Stimulated activated CD4-positive, alpha-beta T cell treated with anti-CD3 and anti-CD28 coated beads, Interleukin-2, amount 100 ng/mL, for 24 hours (primary cell): ENCODE measurements around the gene FNIP2.
A peak's percentile ranks its signal among the peaks of the same experiment; 100 is the strongest.
"Not testable (repeated sequence)": the region's sequence is repeated elsewhere in the genome, so short reads cannot be mapped to it uniquely, and the experiment has no call there.

Source experiments
- DNase-seq, 2 donors: peaks; one replicate each; pipeline ENCODE4 v3.0.0-alpha.2; 2020

FNIP2 gene

DNA sequence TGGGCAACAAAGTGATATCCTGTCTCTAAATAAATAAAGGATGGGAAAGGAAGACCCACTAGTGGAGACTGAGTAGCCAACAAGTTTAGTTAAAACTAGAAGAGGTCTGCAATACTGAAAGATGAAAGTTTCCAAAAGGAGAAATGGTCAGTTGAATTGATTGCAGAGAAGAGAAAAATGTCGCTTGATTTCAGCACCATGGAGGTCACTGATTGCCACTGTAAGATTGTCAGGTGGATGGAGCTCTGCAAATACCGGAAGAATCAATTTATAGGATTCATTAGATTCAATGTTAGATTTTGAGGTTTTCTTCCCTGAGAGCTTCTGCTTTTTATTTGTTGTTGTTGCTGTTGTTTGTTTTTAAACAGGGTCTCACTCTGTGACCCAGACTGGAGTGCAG lies 5.4 kb upstream of the FNIP2 start:
- no peak for DNase-seq

DNA sequence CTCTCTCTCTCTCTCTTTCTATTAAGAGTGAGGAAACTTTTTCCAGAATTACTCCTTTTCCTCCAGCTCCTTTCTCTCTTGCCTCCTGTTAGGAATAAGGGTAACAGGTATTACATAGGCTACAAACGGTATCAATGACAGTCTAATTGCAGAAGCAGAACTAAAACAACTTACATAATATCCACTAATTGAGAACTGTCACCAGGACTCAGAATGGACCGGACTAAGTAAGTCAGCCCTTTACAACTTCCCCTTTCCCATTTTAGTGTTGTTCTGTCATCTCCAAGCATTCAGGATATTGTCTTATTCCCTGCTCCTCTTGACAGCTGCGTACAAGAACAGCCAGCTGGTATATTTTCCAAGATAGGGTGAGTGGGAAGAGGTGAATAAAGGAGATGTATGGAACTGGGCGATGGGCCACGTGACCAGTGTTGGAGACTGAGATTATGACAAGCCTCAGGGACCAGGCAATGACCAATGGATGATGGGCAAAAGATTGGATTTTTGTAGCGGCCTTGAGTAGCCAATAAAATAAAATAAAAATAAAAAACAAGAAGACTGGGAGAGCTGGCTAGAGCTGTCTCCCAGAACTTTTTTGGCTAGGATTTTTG lies 2.3 kb upstream of the FNIP2 start:
- DNase-seq = no peak

DNA sequence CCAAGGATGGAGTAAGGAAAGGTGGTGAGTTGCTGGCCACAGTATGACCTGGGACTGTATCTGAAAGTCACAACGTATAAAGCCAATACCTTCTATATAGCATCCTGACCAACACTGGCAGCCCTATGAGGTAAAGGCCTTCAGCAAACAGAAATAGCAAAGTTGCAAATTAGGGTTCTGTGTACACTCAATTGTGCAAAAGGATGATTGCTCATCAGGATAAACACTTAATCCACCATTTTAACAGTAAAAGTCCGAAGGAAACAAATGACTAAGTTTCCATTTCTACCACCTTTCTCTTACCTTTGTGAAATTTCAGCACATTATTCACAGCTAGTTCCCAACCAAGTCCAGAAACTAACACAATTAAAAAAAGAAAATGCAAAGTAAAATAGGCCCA lies 1.4 kb upstream of the FNIP2 start:
- no peak for DNase-seq

DNA sequence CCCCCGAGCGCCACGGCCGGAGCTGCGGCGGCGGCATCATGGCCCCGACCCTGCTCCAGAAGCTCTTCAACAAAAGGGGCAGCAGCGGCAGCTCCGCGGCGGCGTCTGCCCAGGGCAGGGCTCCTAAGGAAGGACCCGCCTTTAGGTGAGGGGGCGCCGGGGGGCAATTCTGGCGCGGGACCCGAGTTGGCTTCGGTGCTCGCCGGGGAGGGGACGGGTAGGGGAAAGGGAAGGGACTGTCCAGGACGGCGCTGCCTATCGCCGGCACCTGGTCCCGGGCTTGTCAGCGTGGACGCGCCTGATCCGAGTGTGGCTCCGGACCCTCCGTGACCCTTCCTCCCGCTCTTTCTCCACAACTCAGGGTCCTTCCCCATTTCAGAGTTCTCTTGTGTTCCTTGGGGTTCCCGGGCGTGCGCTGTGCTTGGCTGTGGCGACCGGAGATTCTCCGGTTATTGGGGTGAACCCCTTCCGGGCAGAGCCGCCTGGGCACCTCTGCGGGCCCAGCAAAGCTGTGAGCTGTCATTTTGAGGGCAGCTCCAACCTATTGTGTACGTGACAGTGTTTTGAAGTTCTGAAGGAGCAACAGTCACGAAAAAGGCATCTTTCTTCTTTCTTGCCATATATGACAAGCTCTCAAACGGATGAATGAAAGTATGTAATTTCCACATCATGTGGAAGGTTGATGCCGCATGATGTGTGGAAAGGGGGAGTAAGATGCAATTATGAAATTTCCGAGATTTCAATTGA lies 522 bp downstream of the FNIP2 start:
- DNase-seq = peak; percentile 47 to 55

DNA sequence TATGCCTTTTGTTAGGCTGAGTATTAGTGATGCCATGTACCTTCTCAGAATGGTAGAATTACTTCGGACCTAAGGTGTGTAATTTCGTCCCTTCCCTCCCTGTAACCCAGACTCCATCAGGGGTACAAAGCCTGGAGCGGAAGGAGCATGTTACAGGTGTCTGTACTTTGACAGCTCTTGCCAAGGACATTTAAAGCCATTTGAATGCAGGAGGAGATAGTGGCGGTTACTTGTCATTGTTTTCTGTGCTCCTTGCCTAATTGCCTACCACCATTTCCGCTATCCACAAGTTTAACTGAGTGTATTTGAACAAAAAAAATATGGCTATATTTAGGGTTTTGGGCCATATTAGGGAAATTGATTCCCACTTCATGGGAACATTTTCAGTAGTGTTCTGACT lies 1.8 kb downstream of the FNIP2 start:
- no peak for DNase-seq

DNA sequence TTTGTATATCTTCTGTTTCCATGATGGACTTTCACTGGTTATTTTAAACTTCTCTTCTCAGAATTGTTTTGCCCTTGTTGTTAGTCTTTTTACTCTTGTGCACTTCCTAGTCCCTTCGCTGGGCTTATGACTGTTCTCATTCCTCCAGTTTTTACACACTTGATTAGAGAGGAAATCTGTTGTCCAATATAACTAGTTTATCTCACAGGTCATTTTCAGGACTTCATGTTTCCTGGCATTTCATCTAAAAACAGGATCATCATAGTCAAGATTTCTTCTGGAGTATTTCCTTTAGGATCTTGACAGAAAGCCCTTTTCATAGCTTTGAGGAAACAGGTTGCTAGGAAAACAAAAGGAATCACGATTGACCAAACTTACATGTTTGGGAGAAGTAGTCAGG lies 3.0 kb downstream of the FNIP2 start:
- no peak for DNase-seq

DNA sequence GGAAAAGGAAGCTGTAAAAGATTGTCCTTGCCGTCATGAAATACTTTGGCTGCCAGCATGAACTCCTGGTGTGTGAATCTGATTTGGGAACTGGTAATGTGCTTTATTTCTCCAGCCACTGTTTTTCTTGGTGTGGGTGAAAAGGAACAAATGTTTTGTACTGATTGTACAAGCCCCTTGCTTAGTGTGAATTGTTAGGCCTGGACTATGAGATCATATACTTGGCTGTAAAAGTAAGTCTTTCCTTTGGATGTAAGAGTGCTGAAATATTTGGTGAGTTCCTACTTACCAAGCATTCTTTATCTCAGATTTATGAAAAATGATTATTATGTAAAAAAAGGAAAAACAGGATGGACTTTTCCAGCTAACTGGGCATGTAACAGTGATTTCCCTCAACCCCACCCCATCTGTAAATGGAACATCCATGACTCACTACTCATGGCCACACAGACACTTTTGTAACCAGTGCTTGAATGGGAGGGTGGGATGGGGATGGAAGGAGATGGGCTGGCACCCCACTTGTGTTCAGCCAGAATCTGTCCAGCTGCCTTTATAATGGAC lies 6.3 kb downstream of the FNIP2 start:
- no peak for DNase-seq

DNA sequence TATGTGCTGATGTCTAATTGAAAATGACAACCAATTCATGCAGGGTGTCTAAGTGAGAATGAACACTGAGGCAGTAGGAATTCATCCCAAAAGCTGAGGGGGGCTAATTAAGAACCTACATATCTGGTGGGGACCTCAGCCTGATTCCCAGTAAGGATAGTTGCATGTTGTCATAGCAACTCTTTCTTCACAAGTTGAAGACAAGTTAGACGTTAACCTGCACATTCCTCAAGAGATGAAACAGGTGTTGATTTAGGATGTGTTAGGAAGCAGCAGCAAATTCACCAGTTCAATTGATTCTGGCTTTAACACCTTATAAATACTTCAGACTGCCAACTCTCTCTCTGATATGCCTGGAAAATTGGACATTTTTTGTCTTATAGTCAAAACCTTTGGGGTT lies 7.3 kb downstream of the FNIP2 start:
- no peak for DNase-seq

DNA sequence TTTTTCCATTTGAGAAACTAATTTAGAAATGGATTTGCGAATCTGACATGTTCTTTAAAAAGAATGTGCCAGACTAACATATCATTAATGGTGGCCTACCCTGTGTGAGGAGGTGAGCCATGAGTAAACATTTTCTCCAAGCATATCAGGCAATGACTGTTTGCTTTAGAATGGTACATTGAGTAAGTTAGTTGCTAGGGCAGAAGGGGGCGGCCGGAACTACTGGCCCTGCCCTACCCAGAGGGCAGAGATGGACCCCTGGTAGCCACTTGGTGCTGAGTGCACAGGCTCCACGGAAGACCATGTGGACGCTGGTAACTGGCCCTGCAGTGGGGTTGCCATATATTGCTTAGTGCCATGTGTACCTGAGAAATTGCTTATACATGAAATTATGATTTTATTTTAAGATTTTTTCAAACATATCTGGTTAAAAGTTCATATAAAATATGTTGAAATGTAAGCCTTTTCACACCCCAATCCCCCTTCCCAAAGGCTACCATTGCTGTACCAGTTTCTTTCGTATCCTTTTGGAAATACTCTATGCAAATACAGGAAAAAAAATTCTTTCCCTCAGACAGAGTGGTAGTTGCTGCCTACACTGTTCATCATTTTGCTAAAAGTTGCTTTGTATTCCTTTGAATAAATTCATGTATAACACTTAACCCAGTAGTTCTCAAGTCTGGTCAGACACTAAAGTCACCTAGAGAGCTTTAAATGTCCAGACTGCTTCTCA lies 8.8 kb downstream of the FNIP2 start:
- DNase-seq = no peak

DNA sequence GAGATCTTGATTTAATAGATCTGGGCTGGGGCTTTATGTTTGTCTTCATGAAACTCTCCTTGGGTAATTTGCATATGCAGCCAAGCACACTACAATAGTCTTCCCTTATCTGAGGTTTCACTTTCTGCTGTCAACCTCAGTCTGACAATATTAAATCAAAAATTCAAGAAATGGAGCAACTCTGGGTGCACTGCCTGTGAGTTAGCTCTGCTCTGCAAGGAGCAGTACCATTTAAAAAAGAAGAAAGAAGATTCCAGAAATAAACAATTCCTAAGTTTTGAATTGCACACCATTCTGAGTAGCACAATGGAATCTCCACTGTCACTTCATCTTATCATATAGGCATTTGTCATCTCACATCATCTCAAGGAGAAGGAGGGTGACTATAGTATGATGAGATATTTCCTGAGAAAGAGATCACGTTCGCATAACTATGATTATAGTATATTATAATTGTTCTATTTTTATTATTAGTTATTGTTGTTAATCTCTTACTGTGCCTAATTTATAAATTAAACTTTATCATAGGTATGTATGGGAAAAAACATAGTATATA lies 9.4 kb downstream of the FNIP2 start:
- no peak for DNase-seq

DNA sequence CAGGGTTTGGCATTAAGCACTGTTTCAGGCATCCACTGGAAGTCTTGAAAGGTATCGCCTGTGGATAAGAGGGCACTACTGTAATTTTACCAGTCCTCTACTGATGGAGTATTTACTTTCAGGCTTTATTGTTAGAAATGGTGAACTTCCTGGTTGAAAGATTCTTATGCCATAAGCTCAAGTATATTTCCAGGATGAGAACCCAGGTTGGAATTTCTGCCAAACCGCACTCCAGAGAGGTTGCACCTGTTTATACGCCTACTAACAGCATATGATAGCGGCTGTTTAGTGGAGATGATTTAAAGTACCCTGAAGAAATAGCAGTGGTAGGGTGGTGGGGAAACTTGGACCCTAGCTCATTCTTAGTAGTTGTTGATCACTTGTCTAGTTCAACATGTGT lies 9.9 kb downstream of the FNIP2 start:
- DNase-seq = no peak

DNA sequence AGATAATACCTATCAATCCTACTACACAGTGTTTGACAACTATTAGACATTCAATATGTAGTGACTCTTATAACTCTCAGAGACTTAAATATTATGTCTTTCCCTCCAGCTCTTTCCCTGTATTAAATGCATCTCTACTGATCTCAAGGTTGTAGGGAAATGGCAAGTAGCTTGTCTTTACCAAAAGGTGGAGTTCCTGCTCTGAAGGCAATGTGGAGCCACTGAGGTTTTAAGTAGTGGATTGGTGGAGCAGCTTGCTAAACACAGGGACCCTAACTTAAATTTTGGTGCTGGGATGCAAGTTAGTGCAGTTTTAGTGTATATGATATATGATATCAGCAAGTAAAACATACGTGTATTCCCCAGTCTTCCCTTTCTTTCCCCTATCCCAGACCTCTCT lies 13.1 kb downstream of the FNIP2 start:
- no peak for DNase-seq

DNA sequence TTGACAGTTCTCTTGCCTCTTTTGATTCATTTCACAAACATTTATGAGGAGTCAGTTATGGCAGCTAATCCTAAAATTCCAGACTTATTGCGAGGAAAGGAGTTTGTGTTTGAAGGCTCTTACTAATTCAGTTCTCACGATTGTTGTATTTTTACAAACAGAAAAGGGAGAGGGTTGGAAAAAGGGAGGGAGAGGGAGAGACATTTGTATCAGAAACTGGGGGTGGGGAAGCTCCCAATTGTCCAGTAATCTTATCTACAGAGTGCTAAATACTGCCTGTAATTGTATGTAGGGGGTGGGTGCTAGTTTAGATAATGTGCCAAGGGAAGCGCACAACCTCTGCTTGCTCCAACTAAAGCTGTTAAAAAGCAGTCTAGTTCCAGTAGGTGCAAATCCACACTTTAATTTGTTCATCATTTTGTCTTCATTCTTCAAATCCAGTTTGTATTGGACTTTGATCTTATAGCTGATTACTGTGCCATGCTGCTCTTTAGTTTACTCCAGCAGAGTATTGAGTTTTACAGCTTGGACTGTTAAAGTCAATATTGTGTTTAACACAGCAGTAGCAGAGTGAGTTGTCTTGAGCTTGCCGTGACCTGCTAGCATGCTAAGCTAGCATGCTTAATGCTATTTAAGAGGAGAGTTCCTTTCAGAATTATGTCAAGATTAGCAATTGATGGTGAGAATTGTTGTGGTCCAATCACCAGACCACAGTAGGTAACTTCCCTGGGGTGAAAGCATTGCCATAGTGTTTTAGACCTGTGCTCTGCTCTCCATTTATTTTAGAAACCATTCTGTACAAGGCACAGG lies 13.9 kb downstream of the FNIP2 start:
- DNase-seq = no peak

DNA sequence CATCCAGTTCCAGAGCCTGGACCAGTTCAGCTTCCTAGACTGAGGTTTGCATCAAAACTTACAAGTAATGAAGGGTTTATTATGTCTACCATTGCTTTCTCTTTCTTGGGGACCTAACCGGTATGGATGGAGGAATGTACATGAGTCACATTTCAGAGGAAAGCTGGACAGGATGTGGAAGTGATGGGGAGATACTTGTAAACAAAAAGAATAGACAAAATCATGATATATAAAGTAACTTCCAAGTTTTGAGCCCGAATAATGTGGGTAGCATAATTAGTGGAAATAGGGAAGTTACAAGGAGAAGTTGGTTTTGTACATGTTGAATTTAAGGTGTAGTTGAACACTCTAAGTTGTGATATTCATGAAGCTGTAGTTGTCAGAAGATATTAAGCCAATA lies 15.0 kb downstream of the FNIP2 start:
- no peak for DNase-seq

DNA sequence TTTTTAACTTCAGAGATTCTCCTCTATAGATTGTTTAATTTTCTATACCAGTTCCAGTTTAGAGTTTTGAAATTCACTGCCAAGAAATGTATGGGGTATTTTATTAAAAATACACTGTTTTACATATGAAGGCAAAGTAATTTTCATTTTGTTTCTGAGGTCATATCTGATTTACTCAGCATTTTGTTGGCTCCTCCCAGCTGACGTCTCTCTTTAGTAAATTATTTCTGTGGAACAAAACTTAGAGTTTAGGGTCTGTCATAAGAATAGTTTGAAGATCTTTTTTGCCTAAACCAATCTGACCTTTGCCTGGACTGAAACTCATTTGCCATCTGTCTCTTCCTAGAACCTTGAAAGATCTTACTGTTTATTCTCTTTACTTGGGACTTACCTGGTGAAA lies 16.9 kb downstream of the FNIP2 start:
- DNase-seq = no peak

DNA sequence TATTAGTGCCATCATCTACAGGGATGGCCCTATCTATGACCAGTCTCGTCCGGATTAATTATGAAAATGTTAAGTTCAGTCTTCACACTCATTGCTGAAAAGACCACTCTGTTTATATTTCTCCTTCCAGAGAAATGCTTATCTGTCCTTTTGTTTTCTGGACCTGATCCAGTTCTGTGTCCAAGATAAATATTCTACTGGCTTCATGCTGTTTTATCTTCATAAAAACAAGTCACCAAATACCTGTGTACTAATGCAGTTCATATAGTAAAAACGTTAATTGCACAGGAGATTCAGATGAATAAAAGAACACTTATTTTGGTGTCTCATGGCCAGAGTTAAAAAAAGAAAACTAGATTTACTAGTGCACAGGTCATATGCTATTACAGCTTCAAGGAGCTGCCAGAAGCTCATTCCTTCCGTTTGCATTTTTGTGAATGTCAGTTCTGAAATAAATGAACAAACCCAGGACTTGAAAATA lies 17.3 kb downstream of the FNIP2 start:
- DNase-seq = no peak

DNA sequence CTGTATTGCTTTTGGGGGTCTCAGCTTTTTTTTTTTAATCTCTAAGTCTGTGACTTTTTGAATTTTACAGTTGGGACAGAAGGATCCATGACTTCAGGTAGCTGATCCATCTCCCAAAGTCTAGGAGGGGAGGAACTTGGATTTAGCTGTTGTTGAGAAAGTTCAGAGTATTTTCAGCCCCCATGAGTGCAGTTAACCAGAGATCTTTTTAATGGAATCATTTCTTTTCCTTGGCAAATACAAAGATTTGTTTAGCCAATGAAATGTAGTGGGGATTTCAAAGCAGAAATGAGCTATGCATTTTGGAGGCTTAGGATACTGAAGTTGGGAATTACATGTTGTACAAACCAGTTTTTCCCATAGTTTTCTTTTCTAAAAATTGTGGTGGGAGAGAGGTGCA lies 18.1 kb downstream of the FNIP2 start:
- DNase-seq = no peak

DNA sequence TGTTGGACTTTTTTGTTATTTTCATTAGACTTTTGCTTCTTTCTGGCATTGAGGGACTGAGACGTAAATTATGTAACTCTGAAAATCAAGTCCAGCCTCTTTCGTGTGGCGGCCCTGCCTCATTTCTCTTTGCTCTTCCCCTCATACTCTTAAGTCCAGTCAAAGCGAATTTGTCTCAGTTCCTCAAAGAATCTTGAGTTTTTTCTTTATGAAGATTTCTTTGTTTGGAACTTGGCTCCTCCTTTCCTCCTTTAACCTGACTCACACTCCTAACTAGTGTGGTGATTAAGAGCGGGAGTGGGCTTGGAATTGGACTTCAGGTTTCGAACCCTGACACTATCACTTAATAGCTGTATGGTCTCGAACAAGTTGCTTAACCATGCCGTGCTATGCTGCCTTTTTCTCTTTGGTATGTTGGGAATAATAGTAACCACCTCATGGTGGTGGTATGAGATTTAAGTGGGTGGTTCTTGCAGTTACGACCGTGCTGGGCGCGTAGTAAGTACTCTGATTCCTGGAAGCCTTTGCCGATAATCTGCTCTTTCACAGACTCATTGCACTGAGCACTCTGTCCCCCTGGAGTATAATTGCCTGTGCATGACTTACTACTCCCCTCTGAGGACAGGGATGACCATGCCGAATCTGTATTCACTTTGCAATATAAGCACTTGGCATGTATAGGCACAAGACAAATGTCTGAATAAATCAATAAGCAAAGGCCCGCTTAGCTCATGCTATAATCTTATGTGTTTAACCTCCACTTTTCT lies 19.1 kb downstream of the FNIP2 start:
- DNase-seq = no peak

DNA sequence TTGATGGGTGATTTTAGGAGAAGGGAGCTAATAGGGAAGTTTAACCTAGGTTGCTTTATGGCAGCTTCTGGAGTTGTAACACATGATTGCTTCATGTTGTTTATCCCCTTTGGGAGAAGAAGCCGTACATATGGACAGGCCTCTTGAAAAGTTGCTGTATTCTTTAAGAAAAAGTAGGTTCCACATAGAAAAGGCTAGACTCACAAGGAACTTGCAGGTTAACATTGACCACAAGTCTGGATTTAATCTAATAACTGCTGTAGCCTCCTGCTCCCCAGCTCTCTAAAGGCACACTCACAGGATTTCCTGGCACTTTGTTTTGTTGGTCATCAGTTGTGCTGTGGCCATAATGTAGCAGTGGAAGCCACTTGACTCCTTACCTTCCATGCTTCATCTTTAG lies 19.7 kb downstream of the FNIP2 start:
- DNase-seq = no peak

DNA sequence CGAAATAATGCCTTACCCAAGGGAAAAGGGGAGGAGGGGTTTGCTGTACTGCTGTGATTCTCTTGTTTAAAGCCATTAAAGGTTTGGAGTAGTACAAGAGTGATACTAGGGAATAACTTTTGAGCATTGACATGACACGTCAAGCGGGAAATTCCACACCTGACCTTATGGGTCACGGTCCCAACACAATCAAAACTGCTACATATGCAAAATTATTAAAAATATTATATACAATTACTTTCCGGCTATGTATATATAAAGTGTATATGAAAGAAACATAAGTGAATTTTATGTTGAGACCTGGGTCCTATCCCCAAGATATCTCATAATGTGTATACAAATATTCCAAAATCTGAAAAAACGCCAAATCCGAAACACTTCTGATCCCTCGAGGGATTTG lies 21.0 kb downstream of the FNIP2 start:
- DNase-seq = no peak

DNA sequence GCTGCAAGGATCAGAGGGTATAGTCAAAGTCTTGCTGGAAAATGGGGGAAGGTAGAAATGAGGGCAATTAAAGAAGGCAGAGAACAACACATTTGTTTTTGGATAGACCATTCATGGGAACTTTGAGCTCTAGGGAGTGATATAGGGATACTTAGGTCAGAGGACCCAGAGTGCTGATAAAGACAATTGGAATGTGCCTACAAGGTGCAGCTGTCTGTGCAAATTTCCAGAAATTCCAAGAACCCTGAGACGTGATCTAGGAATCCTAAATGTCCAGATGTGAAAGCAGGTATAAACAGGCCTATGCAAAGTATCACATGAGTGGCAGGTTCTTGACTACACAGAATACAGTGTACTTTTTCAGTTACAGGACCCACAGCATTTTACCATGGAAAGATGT lies 24.2 kb downstream of the FNIP2 start:
- DNase-seq = no peak

DNA sequence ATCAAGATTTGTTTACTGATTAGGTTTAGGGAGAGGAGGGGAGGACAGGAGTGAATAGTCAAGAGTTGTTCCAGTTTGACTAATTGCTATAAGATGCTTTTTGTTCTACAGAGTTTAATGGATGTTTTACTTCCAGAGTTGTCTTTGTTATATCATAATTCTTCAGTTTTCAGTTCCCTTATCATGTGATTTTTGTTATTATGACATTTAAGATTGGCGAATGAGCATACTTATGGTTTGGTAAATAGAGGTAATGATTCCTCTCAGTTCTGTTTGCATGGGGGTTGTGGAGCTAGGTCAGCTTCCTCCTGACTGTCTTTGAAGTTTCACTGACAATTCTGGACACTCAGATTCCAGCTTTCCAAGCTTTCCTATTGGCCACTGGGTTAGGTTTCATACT lies 24.6 kb downstream of the FNIP2 start:
- not testable (repeated sequence) for DNase-seq
